NT2/D1 (cell line): ENCODE measurements around the gene BZW1.

Source experiments
- SUZ12 ChIP-seq: IDR thresholded peaks from 2 replicates; pipeline ENCODE4 v1.6.1; 2011; ENCODE audit not compliant: insufficient read length, insufficient read depth; ENCODE audit errors: extremely low read depth
- ZNF274 ChIP-seq: IDR thresholded peaks from 2 replicates; pipeline ENCODE4 v1.6.1; 2011; ENCODE audit warnings: mild to moderate bottlenecking, low read depth, low read length

DNA sequence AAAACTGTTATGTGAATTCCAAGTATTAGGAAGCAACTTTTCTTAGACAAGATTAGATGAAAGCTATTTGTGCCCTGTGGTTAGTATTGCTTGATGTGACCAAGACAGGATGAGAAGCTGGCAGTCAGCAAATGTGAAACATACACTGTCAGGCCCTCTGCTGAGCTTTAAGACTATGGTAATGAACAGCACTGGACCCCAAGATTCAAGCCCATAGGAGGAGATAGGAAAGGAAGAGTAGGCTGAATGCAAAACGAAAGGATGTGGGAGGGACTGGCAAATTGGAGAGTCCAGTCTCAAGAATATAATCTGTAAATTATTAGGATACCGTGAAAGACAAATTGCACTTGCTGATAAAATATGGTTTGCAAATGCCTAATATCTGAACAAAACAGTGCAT lies 16.4 kb downstream of the BZW1 start:
- TF ChIP-seq ZNF274, result no peak
- TF ChIP-seq SUZ12, result no peak
